ENCODE data around the gene PHLDA3.

The PHLDA3 gene

DNA sequence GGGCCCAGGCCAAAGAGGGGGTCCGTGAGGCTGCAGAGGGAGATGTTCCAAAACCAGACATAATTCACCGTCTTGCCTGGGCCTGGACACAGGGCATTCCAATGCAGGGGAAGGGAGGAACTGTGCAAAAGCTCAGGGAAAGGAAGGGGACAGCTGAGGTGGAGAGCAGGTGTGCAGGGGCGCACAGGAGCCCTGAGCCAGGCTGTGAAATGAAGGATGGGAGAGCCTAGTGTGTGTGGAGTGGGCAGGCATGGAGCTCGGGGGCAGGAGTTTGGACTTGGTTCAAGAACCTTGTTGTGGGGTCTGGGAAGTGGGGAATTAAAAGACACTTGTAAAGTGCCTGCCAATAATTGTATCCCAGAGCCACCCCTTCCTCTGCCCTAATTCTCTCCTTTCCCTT is 49.7 kb downstream of the PHLDA3 start:
- TF ChIP-seq, protein P1, sequence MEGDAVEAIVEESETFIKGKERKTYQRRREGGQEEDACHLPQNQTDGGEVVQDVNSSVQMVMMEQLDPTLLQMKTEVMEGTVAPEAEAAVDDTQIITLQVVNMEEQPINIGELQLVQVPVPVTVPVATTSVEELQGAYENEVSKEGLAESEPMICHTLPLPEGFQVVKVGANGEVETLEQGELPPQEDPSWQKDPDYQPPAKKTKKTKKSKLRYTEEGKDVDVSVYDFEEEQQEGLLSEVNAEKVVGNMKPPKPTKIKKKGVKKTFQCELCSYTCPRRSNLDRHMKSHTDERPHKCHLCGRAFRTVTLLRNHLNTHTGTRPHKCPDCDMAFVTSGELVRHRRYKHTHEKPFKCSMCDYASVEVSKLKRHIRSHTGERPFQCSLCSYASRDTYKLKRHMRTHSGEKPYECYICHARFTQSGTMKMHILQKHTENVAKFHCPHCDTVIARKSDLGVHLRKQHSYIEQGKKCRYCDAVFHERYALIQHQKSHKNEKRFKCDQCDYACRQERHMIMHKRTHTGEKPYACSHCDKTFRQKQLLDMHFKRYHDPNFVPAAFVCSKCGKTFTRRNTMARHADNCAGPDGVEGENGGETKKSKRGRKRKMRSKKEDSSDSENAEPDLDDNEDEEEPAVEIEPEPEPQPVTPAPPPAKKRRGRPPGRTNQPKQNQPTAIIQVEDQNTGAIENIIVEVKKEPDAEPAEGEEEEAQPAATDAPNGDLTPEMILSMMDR (IDR thresholded peaks at IDR 0.05): no peak
- H3K4me3 ChIP-seq (ENCODE audit: low read depth in 1 of 2, low read length in 1 of 2): no peak overlapping the region
- no peaks in the 10 kb centered on the region for H3K4me1 ChIP-seq (ENCODE audit: control insufficient read depth in 1 of 2, insufficient read depth in 1 of 2, low read depth in 1 of 2, low read length in 1 of 2)
- peaks cover 13% of the 10 kb centered on the region for H3K27me3 ChIP-seq
- no peak overlapping the region for H3K27ac ChIP-seq
- no peaks in the 10 kb centered on the region for H3K9me3 ChIP-seq
- H3K36me3 ChIP-seq: no peaks in the 10 kb centered on the region

DNA sequence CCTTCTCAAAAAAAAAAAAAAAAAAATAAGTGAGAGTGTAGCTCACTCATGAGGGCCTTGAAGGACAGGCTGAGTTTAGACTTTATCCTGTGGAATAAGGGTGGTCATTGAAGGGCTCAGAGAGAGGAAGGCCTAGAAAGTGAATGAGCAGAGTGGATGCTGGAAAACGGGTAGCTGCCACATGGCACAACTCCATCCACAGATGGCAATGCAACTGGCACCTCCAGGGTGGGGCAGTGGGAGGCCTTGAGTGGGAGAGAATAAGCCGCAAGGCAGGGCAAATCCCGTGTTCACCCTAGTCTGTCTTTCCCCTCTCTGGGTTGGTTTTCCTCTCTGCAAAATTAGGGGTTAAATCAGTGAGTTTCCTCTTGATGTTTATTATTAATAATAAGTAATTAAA is 50.5 kb downstream of the PHLDA3 start:
- TF ChIP-seq, protein P1 (IDR thresholded peaks at IDR 0.05): no peak
- Histone ChIP-seq H3K4me3 (ENCODE audit: low read depth in 1 of 2, low read length in 1 of 2) (no peak overlapping the region), H3K9me3 (no peaks in the 10 kb centered on the region), H3K27me3 (peaks cover 13% of the 10 kb centered on the region), H3K27ac (no peak overlapping the region), H3K4me1 (ENCODE audit: control insufficient read depth in 1 of 2, insufficient read depth in 1 of 2, low read depth in 1 of 2, low read length in 1 of 2) (no peaks in the 10 kb centered on the region), H3K36me3 (no peaks in the 10 kb centered on the region)

Data from neutrophil (primary cell).